Stimulated activated naive CD4-positive, alpha-beta T cell treated with Interleukin-2 at 50 U/mL for 16 hours (primary cell): ENCODE measurements around the gene PPFIA2.

Source experiments
- DNase-seq: peaks from one replicate; lab custom pipeline; 2025; lab: John Stamatoyannopoulos, UW

Gene PPFIA2

GRCh38 chr12:81450920-81451739 lies 308.0 kb downstream of the PPFIA2 start:
- DNase-seq = no peak

DNA sequence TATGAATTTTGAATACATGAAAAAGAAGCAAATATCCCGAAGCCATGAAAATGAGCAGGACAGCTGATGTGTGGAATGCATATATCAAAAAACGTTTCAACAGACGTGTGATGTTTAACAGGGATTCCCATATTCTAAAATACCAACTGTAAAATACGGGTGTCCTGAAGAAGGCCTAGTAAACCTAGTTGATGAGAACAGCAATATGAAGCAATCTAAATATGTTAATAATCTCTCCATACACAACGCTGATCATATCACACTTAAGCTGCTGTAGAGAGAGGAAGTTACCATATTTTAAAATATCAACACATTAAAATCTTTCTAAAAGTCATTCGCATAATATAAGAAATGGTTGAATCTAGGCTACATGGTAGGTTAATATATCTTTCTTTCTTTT lies 317.5 kb downstream of the PPFIA2 start:
- no peak for DNase-seq

- no peak for DNase-seq
Measured at GRCh38 chr12:81440001-81440400, 319.1 kb downstream of the PPFIA2 start.

DNA sequence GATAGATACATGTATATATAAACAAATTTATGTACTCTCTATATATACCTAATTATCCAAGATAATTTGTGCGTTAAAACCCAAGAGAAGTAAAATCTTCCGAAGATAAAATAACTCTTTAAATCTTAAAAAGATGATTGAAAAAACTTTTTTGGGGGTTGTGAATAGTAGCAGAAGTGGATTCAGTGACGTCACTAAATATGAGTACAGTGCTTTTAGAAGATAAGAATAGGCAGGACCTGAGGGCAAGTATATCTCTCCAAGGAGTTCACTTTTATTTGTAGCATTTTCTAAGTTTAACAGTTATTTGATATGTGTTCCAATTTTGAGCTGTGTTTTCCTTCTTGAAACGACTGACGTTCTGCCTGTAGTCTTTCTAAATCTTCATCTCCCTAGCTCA lies 319.8 kb downstream of the PPFIA2 start:
- no peak for DNase-seq

- no peak for DNase-seq
Measured at GRCh38 chr12:81417056-81417455, 342.1 kb downstream of the PPFIA2 start.

DNA sequence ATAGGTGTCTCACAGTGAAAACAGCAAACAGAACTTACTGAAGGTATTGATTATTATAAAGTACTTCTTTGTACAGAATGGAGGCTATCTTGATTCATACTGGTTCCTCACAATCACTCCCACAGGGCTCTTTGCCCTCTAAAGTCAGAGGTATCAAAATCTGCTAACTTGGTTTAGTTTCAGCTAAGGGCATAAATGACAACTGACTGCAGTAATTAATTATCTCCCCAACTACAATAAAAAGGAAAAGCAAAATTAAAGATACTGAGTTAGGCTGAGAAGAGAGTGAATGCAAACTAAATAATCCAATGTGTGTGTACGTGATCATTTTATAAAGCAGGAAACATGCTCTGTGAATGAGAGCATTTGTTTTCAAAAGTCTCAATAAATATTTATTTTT lies 342.6 kb downstream of the PPFIA2 start:
- DNase-seq = no peak

DNA sequence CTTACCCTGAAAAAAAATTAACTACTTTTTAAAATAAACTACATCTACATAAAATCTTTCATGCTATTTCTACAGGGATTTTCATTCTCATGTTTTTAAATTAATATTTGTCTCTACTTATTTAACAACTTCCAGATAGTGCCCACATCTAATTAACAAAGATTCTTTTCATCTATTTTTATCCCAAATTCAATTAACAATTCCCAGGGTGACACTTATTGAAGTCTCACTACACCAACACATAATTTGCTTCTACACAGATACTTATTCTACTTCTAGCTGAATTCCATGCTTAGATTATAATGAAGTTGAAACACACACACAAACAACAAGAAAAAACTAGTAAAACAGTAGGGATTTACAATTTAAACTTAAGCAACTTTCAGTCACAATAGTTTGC lies 344.7 kb downstream of the PPFIA2 start:
- DNase-seq = no peak

DNA sequence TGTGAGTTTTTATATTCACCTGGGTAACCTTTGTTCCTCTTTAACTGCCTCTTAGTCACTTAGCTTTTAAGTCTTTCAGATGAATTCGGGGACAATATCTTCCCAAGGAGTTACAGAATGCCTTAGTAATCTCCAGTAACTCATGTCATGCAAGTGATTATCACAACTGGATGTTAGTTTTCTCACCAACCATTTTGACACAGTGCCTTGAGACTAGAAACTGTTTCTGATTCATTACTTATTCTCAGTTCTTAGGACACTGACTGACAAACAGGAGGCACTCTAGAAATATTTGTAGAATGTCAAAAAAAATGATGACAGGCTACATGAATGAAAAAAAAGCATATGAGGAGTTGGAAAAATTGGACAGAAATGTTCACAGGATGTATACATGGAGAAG lies 346.2 kb downstream of the PPFIA2 start:
- no peak for DNase-seq

DNA sequence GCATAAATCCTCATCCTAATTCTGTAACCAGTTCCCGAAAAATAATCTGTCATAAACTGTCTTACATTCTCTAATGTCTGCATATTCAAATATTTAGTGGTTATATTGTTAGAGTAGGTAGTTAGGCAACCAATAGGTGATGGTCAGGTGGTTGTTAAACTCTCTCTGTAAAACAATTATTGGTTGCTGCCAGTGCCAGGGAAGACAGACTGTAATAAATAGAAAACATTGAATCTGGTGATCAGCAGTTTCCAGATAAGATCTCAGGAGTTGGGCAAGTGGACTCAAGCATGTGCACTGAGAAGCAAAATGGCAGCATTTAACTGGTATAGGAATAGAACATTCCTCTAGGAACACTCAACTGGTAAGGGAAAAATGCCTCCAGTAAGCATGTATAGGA lies 355.8 kb downstream of the PPFIA2 start:
- DNase-seq = no peak

- DNase-seq = no peak
Measured at GRCh38 chr12:81401241-81401640, 357.9 kb downstream of the PPFIA2 start.

GRCh38 chr12:81400024-81400423 lies 359.1 kb downstream of the PPFIA2 start:
- no peak for DNase-seq

DNA sequence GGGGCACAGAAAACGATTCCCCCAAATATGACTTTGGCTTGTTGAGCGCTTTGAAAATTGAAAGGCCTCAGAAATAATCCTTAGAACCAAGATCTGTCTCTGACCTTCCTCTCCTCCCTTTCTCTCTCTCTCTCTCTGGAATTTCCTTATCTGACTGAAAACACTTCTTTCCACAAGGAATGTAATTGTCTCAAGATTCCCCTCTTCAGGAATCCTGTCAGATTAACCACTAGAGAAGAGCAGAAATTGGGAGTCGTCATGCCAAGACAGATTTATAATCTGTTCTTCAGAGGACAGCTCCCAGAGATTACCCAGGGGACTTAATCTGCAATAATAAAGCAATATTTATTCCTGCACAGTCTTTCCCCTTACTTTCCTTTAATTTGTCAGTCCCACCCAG lies 363.7 kb downstream of the PPFIA2 start:
- DNase-seq = no peak

GRCh38 chr12:81389550-81390099 lies 369.5 kb downstream of the PPFIA2 start:
- no peak for DNase-seq

- no peak for DNase-seq
Measured at GRCh38 chr12:81386101-81386500, 373.0 kb downstream of the PPFIA2 start.

- no peak for DNase-seq
Measured at GRCh38 chr12:81381951-81382350, 377.2 kb downstream of the PPFIA2 start.

- no peak for DNase-seq
Measured at GRCh38 chr12:81378601-81379285, 380.4 kb downstream of the PPFIA2 start.

DNA sequence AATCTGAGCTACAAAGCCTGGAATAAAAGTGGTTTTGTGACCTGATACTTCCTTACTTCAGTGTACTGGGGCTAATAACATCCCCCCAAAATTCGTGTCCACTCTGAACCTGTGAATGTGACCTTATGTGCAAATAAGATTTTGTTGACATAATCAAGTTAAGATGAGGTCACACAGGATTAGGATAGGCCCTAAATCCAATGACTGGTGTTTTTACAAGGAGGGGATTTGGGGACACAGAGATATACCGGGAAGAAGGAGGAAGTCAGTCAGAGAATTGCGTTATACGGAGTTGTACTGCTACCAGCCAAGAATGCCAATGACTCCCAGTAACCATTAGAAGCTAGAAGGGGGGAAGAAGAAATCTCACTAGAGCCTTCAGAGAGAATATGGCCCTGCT lies 381.4 kb downstream of the PPFIA2 start:
- no peak for DNase-seq

- DNase-seq = no peak
Measured at GRCh38 chr12:81375969-81376368, 383.2 kb downstream of the PPFIA2 start.

DNA sequence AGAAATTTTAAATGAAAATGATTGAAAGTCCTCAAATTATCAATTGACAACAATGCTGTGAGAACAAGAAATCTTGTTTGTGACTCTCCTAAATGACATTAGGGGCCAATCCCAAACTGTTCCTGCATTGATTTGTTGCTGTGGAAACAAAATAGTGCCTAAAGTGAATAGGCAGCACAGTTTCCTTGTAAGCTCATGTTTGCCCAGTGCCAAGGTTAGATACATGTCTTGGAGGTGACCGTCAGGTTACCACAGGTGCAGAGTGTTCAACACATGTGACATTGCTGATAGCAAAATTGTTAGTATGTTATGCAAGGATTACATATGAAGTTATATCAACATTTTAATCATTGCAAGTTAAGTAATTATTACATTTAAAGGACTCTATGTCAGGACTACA lies 388.7 kb downstream of the PPFIA2 start:
- no peak for DNase-seq

- DNase-seq = no peak
Measured at GRCh38 chr12:81369175-81369574, 390.0 kb downstream of the PPFIA2 start.

DNA sequence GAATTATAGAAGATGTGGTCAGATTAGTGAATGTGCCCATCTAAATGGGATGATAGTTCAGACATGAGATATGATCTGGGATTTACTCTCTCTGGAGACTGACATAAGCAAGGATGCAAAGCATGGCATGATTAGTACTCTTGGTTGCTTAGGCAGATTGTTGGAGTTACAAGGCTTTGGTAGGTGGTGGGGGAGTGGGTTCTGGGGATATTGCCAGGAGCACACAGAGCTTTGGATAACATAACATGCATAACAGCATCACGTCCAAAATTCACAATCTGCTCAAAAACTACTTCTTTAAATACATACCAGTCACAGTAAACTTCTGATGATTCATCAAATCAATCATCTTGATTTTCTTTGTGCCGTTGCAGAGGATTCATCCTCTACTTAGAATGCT lies 393.9 kb downstream of the PPFIA2 start:
- no peak for DNase-seq

DNA sequence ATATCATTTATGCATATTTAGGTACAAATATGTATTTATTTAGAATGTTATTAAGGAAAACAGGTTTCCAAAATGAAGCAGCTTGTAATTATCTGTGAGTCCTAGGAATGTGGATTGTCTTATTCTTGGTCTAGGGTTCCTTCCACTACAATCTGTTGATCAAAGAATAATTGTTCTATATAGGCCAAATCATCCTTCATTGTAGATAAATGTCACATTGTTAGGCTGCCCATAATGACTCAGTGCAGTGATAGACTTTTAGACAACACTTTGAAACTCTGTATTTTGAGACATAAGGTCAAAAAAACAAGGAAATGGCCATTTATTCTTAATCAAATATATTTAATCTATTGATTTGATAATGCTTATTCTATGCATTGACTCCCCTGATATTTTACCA lies 398.2 kb downstream of the PPFIA2 start:
- no peak for DNase-seq

DNA sequence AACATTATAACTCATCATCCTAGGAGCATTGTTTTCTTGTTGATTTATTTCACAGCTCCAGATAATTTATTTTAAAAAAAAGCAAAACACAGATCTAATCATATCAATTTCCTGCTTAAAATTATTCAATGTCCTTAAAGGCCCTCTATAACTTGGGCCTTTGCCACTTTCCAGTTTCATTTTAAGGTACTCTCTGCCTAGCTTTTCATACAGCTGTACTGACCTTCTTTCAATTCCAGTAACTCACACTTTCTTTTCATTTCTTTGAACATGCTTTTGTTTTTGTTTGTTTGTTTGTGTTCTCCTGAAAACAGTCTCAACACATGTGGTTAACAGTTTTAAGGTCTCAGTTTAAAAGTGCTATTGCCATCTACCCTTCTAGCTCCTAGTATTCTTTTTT lies 399.4 kb downstream of the PPFIA2 start:
- no peak for DNase-seq
